Choroid plexus epithelial cell (primary cell): ENCODE measurements around the gene ZNF783.

Experiments
- DNase-seq: peaks from one replicate; pipeline ENCODE4 v3.0.0-alpha.2; 2010; ENCODE audit warnings: low read depth
- H3K4me3 ChIP-seq: 2 replicates; pipeline ENCODE4 v1.5.1; 2011; ENCODE audit warnings: low read depth, mild to moderate bottlenecking, control low read depth, low read length, moderate library complexity
- TF ChIP-seq, protein P1 (sequence below): conservative IDR thresholded peaks from 2 replicates; pipeline ENCODE4 v1.5.1; 2011; ENCODE audit warnings: low read depth, mild to moderate bottlenecking, control low read depth, inconsistent platforms, low read length, moderate library complexity

Gene ZNF783

DNA sequence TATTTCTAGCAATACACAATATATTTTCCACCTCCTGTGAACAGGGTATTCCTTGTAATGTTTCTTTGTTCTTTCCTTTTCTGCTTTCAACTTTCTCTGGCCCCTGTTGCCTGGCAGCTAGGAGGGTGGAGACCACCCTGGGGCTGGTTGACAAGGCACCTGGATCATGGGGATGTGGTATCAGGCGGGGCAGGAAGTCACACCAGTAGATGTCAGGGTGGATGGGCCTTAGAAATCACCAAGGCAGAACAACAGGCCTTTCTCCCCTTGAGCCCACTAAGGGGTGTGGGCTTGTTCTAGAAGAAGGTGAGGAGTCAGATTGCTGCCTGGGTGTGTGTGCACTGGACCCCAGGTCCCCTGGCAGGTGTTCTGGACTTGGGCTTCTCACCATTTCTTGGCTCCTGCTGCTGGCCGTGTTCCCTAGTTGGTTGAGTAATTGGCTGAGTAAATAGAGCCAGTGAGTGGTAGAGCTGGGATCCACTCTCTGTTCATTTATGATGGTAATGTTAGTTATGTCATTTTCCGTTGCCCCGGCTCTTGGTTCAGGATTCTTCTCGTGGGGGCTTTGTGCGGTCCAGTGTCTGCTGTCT lies 24.9 kb downstream of the ZNF783 start:
- DNase-seq, result peak; percentile 17
- TF ChIP-seq, protein P1, sequence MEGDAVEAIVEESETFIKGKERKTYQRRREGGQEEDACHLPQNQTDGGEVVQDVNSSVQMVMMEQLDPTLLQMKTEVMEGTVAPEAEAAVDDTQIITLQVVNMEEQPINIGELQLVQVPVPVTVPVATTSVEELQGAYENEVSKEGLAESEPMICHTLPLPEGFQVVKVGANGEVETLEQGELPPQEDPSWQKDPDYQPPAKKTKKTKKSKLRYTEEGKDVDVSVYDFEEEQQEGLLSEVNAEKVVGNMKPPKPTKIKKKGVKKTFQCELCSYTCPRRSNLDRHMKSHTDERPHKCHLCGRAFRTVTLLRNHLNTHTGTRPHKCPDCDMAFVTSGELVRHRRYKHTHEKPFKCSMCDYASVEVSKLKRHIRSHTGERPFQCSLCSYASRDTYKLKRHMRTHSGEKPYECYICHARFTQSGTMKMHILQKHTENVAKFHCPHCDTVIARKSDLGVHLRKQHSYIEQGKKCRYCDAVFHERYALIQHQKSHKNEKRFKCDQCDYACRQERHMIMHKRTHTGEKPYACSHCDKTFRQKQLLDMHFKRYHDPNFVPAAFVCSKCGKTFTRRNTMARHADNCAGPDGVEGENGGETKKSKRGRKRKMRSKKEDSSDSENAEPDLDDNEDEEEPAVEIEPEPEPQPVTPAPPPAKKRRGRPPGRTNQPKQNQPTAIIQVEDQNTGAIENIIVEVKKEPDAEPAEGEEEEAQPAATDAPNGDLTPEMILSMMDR, result no peak
- no peak overlapping the region for H3K4me3 ChIP-seq

DNA sequence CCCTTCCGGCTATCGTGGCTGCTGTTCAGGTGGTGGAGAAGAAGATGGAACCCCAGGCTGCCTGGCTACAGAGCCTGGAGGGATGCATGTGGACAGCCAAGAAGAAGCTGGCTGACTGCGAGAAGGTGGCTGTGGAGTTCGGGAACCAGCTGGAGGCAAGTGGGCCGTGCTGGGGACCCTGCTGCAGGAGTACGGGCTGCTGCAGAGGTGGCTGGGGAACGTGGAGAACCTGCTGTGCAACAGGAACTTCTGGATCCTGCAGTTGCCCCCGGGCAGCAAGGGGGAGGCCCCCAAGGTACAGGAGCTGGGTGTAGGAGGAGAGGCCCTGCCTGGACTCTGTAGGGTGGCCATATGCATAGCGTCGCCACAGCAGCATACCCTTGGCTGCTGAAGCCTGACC lies 25.6 kb downstream of the ZNF783 start:
- H3K4me3 ChIP-seq, result no peak overlapping the region
- TF ChIP-seq, protein P1, result no peak
- DNase-seq, result no peak

DNA sequence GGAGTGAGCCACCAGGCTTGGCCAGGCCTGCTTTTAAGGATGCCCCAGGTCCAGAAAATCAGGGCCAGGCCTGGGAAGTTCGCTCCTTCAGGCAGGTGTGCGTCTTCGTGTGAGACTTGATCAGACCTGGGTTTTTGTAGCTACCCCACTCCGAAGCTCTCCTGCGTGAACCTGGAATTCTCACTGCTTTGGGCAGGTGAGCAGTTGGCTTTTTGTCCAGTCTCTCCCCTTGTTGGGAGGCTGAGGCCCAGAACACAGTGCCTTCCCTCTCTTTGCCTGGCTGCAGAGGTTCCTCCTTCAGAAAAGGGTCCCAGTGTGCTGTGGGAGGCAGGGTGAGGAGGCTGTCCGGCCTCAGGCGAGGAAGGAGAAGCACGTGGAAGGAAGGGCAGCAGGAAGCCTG lies 27.3 kb downstream of the ZNF783 start:
- H3K4me3 ChIP-seq, result no peak overlapping the region
- TF ChIP-seq, protein P1, result no peak
- DNase-seq, result no peak

DNA sequence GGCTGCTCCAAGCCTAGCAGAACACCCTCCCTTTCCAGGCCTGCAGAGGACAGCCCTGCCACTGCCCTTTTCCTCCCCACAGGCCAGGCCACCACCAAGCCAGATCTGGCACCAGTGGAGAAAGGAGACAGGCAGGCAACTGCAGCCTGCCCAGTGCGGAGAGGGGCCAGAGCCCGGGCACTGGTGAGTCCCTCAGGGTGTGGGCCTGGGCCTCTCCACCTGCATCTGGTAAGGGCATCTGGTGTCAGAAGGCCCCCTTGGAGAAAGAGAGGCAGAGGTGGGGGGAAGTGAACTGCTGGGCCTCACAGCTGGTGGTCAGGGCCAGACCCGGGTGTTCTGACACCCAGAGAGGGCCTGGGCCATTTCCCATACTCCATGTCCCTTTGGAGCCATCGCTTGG lies 27.9 kb downstream of the ZNF783 start:
- no peak overlapping the region for H3K4me3 ChIP-seq
- DNase-seq, result no peak
- TF ChIP-seq, protein P1, result no peak

DNA sequence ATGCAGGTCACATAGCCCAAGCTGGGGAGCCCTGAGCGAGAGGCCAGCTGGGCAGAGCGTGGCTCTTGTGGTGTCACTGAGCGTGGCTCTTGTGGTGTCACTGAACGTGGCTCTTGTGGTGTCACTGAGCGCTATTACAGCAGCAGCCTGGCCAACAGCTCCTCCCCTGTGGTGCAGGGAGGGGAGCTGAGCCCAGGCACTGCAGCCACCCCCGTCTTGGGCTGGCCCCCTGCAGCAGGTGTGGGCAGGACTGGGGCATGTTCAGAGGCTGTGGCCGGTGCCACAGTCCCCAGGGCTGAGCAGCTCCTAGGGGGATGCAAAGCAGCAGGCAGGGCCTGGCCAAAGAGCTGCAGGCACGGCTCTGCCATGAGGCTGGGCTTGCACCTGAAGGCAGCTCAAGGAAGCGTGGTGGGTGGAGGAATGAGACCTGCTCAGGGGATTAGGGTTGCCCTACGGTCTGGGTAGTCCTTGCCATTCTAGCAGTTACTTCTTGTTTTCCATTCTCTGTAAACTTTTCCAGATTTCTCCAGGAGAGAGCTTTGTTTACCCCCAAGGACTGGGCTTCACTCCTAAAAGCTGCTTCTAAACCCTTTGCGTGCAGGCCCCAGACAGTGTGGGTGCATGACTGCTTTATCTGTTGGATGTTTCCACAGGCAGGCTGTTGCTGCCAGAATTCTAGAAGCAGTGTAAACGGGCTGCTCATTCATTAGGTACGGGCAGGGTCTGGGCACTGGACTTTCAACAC lies 29.2 kb downstream of the ZNF783 start:
- TF ChIP-seq, protein P1, result no peak
- DNase-seq, result no peak
- H3K4me3 ChIP-seq, result no peak overlapping the region

DNA sequence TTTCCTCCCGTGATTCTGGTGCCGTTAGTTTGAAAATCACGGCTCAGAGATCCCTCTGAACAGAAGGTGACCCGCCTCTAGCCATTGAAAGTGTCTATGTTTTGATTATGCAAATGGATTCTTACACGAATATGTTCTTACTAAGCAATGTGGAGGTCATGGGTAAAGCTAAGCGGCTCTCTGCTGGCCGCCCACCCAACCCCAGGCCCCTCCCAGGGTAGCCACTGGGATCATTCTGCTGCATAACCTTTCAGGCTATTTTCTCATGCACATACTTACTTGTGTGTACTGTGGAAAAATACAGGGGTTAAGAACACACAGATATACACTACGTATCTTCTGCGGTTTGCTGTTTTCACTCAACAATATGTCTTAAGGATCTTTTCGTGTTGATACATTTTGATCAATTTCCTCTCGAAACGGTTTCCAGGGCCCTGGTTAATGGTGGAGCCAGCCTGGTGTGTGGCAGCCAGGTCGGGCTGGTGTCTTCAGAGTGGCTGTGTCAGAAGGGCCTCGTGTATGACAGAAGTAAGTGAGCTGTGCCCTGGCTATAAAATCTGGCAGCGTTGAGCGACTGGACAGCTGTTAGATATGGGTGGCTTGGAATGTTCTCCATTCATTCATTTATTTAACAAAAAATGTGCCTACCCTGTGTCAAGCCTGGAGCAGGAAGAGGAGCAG lies 29.9 kb downstream of the ZNF783 start:
- DNase-seq, result no peak
- TF ChIP-seq, protein P1, result no peak
- no peak overlapping the region for H3K4me3 ChIP-seq
